HG03571 (cell line): ENCODE results near the gene ERMAP.
A peak's percentile ranks its signal among the peaks of the same experiment; 100 is the strongest.
"Not testable (repeated sequence)": the region's sequence is repeated elsewhere in the genome, so short reads cannot be mapped to it uniquely, and the experiment has no call there.

Experiments
- ATAC-seq: cut with Tn5 transposase; IDR thresholded peaks from one replicate; pipeline ENCODE4 v1.9.1; 2021; ENCODE audit not compliant: unreplicated experiment

Gene ERMAP

DNA sequence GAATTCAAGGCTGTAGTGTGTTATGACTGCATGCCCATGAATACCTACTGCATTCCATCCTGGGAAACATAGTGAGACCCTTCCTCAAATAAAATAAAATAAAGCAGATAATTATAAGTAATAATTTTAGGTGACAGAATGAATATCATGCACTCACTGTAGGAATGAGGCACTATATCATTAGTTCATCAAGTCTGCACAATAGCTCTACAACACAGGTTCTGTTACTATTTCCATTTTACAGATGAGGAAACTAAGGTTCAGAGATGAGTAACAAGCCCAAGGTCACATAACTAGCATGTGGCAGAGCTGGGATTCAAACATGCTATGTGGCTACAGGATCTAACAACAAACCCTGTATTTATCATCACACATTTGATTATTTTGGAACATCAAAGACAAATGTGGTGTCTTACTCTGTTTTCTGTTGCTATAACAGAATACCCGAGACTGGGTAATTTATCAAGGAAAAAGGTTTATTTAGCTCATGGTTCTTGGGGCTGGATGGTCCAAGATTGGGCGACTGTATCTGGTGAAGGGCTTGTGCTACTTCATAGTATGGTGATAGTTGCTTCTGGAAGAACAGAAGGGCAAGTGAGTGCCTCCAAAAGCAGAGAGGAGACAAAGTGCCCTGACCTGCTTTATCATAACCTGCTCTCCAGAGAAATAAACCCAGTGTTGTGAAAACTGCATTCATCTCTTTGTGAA, 24.7 kb downstream of the ERMAP start:
- no peak for ATAC-seq

DNA sequence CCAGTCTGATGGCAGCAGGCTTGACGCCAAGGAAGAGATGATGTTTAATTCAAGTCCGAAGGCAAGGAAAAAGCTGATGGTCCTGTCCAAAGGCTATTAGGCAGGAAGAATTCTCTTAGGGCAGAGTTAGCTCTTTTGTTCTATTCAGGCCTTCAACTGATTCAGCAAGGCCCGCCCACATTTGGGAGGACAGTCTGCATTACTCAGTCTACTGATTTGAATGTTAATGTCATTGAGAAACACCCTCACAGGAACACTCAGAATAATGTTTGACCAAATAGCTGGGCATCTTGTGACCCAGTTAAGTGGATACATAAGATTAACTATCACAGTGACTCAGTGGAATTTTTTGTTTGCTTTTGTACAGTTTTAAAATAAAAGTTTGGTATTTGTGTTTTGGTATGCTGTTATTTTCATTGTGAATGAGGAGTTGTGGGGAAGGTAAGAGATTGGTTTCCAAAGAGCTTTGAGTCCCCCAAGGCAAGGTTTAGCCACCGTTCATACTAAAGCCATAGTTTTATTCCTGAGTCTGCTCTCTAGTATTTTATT, 27.7 kb downstream of the ERMAP start:
- no peak for ATAC-seq

DNA sequence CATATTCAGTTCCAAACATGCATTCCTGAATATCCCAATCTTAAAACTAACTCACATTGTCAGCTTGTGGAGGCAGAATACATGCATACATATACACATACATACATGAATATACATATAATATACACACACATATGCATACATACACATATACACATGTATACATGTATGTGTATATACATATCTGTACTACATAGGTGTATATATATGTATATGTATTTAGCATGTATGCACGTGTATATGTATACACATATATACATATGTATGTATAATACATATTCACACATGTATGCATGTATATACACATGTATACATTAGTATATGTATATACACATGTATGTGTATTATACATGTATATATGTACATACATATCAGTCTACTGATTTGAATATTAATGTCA, 28.3 kb downstream of the ERMAP start:
- no peak for ATAC-seq

DNA sequence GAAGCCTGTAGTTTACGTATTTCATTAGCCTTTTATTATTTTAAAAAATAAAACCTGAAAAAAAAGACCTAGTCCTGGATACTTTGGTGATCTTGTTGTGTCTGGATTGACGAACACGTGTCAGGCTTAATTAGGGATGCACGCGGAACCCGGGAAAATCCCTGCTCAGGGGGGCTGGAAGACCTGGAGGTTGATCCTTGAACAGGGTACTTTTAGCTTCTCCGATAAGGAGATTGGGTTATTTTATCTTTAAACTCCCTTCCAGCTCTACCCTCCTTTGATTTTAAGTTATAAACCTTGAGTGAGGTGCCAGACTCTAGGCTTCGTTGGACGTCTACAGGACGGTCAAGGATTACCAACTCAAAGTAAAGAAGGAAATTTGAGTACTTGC, 28.9 kb downstream of the ERMAP start:
- ATAC-seq: no peak

DNA sequence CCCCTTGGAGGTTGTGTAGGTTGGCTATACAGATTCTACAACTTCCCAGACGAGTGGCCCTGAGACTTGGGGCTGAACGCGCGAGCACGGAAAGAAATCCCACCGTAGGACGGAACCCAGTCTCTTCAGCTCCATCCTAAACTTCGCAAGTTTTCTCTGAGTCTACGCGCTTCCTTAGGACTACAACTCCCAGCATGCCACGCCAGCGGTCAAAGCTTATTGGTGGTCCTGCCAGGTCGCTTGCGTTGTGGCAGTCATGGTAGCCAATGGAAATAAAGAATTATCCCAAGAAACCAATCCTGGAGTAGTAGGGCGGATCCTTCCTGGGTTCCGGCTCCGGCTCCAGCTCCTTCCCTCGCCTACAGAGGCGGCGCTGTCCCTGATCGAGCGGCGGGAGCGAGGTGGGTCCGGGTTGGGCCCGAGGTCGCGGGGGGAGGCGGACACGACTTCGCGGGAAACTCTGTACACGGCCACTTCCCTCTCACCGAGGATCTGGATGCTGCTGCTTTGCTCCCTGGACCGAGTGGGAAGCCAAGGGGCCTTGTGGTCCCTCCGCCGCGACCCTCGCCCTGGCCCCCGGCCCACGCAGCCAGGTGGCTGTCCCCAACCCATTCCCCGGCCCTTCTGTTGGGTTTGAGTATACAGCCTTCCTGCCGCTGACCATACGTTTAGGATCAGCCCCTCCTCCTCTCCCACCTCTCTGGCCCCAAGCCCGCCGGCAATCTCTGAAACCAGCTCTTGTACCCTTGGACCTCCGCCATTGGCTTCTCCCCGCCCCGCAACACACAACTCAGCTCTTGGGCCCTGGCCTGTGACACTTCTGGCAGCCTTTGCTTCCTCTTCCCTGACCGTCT, 29.6 kb downstream of the ERMAP start, which contains the start of gene ZNF691:
Gene ZNF691 (plus strand): TSS at position 357 of the 854 bp plus-strand sequence. CDS start 3,046 bp downstream, outside the sequence.
- ATAC-seq: peak; percentile 92

DNA sequence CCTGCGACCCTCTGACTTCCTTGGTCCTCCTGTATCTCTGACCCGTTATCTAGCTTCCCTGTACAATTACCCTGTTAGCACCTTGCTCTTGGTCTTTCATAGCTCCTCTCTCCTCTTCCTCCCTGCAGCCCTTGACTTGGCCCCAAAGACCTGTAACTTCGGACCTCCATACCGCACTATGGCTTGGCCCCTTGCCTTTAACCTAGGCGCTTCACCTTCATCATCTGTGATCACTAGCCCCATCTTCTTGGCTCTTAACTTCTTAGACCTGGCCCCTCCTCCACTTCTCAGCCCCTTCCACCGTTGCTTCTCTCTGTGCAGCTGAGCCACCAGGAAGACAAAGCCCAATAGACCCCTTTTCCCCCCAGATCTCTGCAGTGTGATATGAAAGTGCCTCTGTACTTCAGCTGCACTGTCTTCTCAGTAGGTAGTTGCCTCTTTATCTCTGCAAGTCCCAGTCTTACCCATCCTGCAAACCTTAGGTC, 30.2 kb downstream of the ERMAP start:
- no peak for ATAC-seq

DNA sequence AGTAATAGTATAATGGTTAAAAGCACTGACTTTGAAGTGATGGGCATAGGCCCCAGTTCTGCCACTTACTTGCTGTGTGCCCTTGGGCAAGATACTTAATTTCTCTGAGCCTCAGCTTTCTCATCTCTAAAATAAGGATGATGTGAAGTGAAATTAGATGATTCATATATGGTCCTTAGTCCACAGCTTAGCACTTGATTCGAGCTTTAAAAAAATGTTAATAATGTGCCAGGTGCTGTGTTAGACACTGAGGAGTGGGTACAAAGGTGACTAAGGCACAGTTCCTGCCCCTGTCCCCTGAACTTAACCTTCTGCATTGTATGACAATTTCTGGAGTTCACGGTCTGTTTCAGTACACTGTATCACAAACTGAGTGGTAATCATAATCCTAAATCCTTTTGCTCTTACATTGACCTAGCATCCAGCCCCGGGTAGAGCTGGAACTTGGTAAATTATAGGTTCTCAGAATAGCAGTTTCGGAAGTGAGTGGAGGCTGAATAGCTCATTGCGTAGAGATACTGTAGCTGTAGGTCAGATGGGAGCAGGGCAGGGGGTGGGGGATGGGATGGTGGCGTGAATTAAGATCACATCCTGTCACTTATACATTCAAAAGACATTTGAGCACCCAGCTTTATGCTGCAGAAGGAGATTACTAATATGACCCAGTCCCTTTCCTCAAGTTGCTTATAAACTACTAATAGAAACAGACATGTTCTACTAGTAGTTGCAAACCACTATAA, 31.0 kb downstream of the ERMAP start:
- ATAC-seq: no peak

DNA sequence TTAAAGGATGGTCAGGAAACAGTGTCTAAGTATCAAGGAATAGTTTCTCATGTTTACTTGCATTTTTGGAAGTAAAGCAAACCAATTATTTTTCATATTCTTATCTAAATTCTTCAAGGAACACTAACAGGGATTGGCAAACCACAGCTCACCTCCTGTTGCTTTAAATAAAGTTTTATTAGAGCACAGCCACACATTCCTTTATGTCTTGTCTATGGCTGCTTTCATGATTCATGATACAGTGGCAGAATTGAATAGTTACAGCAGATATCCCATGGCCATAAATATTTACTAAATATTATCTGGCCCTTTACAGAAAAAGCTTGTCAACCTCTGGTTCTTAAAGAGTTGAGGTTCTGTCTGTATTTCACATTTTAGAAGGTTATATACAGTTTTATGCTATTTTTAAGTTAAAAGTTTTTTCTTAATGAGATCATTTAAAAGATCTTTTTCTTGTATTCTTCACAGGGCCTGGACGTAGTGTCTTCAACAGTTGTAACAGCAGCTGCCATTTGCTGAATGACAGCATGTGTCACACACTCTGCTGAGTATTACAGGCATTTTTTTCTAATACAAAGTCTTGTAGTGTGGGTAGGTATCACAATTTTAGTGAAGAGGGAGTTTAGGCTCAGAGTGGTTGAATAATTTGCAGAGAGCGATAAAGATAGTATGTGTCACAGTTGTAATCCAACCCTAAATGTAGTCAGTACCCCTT, 32.1 kb downstream of the ERMAP start:
- no peak for ATAC-seq

DNA sequence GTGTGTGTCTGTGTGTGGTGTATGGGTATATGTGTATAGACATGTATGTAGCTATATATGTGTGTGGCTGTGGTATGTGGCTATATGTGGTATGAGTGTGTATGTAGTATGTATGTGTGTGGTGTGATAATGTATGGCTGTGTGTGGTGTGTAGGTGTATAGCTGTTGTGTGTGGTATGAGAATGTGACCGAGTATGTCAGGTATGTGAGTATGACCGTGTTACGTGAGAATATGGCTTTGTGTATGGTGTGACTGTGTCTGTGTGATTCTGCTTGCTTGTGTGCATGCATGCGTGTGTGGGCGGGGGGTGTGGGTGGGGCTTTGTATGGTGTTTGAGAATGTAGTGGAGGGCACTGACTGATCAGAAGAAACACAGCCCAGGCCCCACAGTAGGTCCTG, 33.0 kb downstream of the ERMAP start:
- ATAC-seq: no peak

DNA sequence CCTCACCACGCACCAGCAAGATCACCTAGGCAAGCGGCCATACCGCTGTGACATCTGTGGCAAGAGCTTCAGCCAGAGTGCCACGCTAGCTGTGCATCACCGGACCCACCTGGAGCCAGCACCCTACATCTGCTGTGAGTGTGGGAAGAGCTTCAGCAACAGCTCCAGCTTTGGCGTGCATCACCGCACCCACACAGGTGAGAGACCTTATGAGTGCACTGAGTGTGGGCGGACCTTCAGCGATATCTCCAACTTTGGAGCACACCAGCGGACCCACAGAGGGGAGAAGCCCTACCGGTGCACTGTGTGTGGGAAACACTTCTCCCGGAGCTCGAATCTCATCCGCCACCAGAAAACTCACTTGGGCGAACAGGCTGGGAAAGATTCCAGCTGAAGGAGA, 34.5 kb downstream of the ERMAP start:
- ATAC-seq: no peak

DNA sequence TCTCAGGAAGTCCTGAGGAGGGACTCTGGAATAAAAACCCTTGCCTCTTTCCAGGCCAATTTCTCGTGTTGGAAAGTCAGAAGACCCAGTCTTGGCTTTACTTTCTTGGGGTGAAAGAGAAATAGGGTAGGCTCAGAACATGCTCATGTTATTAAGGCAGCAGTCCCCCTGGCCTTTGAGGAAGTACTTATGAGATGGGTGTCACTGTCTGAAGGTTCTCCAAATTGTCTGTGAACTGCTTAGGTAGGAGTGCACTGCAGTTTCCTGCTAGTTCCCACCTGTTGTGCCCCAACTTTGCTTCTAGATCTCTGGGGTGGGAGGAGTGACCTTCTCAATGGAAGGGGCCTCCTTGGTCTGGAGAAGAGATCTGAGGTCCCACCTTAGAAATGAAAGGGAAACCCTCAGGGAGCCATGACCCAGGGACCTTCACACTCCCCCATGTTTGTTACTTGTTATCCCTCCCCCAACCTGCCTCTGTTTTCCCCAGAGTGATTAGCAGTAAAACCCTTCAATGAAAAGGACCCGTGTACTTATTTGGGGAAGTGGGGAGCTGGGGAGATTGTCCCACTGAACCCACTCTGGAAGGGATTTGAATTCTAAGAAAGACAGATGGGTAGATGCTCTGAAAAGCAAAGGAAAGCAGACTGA, 35.2 kb downstream of the ERMAP start:
- no peak for ATAC-seq

DNA sequence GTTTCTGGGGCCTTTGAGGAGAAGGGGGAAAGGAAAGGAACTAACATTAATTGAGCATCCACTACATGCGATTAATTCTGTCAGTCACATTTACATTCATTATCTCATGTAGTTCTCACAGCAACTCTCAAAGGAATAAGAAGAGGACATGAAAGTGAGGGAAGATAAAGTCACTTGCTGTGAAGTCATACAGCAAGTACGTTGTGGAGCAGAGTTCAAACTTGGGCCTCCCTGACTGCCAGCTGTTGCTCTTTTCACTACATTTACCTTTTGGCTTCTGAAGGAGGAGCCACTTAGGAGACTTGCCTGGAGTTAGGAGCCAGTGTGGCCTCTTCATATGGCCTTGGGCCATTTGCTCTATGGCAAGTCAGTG, 35.7 kb downstream of the ERMAP start:
- ATAC-seq: no peak

DNA sequence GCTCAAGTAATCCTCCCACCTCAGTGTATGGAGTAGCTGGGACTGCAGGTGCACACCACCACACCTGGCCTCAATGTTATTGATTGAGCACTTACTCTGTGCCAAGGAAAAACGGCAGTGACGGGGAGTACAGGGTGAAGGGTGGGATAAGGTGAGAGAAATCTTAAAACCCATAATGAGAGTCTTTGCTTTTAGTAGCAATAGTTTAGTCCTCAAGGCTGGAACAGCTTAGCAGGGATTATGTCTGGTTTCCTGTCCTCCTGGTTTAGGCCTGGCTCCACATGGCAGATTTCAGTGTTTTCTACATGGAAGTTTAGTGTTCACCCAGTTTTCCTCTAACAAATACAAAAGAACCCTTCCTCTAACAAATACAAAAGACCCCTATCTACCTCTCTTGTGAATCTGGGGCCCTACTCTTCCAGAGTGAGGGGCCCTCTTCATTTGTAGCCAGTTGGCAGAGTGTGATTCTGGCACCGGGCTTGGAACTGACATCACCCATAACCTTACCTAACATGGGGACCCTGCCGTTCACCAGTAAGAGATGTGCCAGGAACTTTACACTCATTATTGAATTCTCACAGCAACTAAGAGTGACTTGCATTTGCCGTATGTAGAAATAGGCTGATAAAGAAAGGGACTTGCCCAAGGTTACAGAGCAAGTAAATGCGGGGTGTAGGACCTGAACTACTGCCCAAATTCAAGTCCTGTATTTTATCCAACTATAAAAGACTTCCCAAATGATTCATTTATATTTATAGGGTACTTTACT, 36.4 kb downstream of the ERMAP start:
- no peak for ATAC-seq

DNA sequence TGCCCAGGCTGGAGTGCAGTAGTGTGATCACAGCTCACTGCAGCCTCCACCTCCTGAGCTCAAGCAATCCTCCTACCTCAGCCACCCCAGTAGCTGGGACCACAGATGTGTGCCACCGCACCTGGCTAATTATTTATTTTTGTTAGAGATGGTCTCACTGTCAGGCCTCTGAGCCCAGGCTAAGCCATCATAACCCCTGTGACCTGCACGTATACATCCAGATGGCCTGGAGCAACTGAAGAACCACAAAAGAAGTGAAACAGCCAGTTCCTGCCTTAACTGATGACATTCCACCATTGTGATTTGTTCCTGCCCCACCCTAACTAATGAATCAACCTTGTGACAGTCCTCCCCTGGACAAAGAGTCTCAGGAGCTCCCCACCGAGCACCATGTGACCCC, 39.6 kb downstream of the ERMAP start:
- not testable (repeated sequence) for ATAC-seq

DNA sequence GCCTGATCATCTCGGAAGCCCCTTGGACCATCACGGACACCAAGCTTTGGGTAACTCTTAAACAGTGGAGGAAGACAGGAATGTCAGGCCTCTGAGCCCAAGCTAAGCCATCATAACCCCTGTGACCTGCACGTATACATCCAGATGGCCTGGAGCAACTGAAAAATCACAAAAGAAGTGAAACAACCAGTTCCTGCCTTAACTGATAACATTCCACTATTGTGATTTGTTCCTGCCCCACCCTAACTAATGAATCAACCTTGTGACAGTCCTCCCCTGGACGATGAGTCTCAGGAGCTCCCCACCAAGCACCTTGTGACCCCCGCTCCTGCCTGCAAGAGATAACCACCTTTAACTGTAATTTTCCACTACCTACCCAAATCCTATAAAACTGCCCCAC, 42.4 kb downstream of the ERMAP start:
- ATAC-seq: not testable (repeated sequence)

DNA sequence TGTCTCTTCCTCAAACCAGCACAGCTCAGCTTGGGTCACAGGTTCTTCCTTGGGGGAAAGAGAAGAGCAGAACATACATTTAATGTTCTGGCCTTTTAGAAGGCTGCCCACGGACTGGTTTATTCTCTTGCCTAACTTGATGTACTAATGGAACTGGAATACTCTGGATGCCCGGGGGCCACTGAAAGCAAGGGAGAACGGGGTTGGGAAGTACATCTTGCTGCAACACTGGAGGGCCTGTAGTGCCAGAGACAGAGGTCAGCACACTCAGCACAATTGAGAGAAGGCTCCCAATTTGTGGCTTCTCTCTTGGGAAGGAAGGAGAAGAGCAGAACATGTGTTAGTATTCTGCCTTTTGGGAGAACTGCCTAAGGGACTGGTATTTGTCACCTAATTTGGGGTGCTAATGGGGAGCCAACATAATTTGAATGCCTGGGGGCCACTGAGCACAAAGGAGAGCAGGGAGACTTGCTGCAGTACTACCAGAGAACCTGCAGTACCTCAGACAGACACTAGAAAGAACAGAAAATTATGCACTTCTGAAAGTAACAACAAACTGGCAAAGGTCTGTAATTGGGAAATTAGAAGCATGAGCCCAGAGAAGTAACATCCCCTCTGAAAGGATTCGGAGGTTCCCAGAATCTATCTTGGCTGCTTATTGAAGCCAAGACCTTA, 43.6 kb downstream of the ERMAP start:
- ATAC-seq: no peak

DNA sequence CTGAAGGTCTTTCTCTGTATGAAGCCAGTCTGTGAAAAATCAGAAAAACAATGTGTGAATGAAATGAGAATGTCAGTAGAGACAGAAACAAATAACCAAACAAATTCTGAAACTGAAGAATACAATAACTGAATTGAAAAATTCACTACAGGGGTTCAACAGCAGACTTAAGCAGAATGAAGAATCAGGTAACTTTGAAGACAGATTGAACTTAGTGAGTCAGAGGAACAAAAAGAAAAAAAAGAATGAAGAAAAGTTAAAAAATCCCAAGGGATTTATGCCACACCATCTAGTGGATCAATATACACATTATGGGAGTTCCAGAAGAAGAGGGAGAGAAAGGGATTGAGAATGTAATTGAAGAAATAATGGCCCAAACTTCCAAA, 44.1 kb downstream of the ERMAP start:
- no peak for ATAC-seq

DNA sequence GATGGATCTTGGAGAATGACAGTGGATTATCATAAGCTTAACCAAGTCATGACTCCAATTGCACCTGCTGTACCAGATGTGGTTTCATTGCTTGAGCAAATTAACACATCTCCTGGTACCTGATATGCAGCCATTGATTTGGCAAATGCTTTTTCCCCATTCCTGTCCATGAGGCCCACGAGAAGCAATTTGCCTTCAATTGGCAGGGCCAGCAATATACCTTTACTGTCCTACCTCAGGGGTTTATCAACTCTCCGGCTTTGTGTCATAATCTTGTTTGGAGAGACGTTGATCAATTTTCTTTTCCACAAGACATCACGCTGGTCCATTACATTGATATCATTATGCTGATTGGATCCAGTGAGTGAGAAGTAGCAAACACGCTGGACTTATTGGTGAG, 49.6 kb downstream of the ERMAP start:
- no peak for ATAC-seq

DNA sequence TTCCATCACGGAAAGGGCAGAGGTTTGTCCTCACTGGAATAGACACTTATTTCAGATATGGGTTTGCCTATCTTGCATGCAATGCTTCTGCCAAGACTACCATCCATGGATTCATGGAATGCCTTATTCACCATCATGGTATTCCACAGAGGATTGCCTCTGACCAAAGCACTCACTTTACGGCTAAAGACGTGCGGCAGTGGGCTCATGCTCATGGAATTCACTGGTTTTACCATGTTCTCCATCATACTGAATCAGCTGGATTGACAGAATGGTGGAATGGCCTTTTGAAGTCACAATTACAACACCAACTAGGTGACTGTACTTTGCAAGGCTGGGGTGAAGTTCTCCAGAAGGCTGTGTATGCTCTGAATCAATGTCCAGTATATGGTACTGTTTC, 51.5 kb downstream of the ERMAP start:
- not testable (repeated sequence) for ATAC-seq
